Germinal center (tissue), 1 donor: ENCODE measurements around the gene SRGN.

ENCODE experiments used
- DNase-seq: peaks from one replicate; pipeline ENCODE4 v3.0.0; 2012; ENCODE audit warnings: mixed read lengths, low spot score

Gene SRGN

DNA sequence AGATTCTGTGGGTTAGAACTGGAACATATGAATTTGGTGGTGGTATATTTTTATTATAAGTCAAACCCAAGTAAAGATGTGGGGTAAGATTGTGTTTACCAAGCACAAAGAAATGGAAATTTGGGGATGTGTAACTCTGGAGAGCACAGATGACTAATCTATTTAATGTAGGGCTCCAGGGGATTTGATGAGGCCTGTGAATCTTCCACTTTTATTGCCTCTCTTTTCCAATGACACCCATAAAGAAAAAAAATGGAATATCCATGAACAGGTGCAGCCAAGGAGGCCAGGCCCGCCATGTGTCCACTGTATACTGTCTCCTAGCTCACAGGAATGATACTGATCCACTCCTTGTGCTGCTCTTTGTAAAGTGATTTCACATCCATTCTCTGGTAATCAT, 2.8 kb downstream of the SRGN start:
- no peak for DNase-seq

DNA sequence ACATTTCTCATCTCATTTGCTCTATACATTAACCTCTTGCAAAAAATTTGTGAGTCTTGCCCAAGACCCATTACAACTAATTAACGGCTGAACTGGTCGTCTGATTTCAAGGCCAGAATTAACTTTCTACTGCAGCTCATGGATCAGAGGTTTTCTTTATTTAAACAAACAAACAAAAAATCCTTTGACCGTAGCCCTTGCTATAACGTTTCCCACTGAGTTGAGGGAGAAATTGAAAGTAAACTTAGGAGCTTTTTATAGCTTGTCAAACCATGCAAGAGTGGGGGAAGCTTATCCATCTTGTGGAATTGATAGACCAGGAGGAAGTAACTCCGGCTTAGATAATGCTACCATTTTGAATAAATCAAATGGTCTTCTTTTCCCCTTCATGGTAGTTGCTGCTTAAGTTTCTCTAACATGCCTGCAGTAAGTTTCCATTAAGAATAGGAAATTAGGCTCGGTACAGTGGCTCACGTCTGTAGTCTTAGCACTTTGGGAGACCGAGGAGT, 3.3 kb downstream of the SRGN start:
- no peak for DNase-seq

DNA sequence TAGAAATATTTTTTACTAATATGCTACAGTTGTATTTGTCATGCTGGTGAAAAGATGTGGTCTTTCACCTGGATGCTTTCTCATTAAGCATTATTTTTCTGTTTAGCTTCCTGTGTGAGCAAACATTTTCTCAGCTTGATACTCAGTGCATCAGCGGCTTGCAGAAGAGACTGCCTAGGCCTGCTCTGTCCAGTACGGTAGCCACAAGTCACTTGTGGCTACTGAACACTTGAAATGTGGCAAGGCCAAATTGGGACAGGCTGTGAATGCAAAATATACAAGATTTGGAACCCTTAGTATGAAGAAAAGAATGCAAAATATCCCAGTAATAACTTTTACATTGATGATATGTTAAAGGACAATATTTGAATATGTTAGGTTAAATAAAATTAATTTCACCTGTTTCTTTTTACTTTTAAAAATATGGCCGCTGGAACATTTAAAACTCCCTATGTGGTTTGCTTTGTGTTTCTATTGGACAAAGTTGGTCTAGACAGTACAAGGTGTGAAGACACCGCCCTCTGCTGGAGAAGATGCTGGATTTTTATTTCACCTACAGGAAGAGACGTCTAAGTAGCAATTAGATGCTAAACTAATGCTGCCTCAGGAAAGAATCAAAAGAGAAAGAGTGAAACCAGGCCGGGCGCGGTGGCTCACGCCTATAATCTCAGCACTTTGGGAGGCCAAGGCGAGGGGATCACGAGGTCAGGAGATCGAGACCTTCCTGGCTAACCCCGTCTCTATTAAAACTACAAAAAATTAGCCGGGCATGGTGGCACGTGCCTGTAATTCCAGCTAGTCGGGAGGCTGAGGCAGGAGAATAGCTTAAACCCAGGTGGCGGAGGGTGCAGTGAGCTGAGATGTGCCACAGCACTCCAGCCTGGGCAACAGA, 5.3 kb downstream of the SRGN start:
- DNase-seq = peak; percentile 76

DNA sequence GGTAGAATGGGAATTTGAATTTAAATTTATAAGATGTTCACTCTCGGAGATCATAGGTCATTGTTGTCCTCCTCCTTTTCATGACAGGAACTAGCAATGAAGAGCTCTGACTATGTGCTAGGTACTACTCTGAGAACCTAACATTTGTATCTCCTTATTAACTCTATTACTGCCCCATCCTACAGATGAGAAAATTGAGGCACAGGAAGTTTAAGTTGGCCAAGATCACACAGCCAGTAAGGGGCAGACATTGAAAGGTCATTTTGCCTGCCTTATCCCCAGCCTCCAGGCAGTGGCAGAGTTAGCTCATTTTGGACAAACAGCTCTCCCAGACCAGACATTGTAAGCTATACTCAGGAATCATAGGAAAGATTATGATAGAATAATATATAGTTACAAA, 6.0 kb downstream of the SRGN start:
- DNase-seq = no peak

DNA sequence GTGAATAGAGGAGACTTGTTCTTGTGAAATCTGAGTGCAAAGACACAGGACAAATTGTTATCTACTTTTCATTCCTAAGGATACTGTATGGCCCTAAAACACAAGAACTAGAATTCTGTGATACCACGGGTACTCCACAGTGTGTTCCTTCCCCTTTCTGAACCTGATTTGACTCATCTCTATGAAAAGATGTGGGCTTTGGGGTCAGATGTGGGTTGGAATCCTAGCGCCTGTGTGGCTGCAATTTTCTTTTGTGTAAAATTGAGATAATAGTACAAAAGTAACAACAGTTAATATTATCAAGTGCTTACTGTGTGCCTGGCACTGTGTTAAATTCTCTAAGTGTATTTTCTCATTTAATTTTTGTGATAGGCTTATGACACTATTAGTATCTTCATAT, 8.1 kb downstream of the SRGN start:
- DNase-seq = no peak

DNA sequence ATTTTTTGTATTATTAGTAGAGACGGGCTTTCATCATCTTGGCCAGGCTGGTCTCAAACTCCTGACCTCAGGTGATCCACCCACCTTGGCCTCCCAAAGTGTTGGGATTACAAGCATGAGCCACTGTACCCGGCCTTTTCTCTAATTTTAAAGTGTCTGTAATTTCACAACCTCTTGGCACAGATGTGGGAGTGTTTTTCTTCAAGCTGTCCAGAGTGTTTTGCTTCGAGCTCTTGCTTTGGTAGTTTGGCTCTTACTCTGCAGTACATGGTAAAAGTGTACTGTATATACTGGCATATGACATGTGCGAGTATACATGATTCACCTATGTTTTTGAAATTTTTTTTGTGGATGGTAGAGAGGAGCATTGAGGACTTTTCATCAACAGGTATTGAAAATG, 9.8 kb downstream of the SRGN start:
- no peak for DNase-seq

DNA sequence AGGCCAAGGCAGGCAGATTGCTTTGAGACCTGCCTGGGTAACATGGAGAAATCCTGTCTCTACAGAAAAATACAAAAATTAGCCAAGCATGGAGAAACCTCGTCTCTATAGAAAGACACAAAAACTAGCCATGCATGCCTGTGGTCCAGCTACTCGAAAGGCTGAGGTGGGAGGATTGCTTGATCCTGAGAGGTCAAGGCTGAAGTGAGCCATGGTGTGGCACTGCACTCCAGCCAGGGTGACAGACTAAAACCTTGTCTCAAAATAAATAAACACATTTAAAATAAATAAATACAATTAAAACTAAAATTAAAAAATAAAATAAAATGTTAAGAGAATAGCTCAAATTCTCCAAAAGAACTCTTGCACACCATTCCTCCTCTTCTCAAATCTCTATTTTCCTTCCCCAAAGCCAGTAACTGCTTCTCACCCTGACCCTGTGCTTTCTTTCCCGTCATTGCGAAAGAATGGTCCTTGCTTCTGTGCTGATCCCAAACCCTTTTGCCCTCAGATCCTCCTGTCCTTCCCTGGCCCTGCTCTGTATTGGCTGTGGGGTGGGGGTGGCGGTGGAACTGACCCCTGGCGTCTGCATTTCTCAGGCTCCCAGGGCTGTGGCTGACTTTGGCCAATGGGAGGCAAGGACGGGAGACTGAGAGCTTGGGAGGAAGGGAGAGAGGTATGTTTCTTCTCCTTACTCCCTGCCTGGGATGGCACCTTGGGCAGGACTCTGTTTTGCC, 12.4 kb downstream of the SRGN start:
- DNase-seq = no peak

DNA sequence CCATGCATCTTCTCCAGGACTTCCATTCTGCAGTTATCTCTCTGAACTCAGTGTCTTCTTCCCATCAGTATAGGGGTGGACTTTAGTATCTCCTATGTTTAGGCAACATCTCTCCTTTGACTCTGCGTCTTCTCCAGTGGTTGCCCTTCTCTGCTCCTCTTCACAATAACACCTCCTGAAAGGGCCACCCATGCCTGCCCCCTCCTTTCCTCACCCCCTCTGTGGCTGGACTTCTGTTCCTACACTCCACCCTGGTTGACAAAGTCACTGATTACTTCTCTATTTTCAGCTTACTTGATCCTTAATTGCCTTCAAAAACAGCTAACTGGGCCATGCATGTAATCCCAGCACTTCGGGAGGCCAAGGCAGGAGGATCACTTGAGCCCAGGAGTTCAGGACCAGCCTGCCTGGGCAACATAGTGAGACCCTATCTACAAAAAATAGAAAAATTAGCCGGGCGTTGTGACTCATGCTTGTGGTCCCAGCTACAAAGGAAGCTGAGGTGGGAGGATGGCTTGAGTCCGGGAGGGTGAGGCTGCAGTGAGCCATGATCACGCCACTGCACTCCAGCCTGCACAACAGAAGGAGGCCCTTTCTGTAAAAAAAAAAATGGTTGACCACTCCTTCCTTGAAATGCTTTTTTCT, 13.7 kb downstream of the SRGN start:
- DNase-seq = no peak

DNA sequence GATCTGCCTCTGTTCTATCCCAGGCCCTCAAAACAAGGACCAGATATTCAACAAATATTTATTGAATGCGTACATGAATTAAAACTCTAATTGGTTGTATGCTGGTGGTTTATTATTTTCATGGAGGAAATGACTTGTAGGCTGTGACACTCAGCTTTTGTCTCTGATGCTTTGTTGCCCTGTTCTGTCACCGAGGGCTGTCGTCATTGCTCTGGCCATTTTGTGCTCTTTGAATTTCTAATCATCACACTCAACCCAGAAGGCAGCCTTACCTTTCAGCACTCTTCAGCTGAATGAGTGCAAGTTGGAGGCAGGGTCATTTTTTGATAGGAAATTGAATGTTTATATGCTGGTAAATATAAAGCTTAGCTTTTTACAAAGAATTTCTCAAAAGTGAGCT, 14.5 kb downstream of the SRGN start:
- DNase-seq = no peak

DNA sequence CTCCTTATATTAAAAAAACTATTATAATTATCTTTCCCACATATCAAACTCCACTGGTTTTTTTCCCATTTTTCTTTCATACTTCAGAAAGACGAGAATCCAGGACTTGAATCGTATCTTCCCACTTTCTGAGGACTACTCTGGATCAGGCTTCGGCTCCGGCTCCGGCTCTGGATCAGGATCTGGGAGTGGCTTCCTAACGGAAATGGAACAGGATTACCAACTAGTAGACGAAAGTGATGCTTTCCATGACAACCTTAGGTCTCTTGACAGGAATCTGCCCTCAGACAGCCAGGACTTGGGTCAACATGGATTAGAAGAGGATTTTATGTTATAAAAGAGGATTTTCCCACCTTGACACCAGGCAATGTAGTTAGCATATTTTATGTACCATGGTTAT, 15.9 kb downstream of the SRGN start:
- no peak for DNase-seq

DNA sequence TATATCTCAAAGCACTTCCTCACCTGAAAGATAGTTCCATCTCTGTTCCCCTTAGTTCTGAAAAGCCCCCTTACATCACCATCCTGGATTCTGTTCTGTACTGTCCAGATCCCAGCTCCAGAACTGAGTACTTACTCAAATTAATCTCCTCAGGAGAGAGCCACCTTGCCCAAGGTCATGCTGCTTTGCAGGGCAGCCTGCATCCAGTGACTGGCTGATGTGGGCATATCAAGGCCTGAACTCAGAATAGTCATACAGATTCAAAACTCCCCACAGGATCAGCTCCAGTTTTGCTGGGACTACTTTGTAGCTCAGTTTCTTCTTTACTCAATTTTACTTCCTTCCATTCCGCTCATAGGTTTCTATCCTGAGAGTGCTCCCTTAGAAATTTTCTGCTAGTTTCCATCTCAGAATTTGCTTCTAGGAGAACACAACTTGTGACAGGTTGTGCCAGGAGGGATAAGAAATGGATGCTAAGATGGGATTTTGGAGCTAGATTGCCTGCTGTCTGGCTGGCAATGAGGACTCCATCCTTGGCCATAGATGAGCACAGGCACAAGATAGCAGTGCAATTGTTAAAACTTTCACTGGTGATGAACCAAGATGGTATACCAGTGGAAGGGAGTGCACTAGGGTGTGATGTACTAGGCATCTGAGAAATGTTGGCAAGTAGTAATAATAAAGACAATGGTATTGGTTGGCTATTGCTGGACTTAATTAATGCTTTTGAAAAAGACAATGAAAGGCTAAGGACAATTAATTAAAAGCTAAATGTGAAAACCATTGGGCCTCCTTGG, 17.3 kb downstream of the SRGN start:
- DNase-seq = no peak

DNA sequence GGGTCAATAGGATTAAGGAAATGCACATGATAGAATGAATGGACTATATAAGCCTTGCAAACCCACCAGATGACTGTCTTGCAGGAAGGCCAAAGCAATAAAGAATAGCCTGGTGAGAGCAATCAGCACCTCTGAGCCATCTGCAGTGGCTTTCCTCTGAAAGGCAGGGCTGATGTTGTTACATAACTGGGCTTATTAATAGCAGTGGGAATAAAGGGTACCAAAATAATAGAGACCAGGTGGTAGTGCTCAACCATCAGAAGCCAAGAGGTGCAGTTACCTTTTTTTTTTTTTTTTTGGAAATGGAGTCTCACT, 19.2 kb downstream of the SRGN start:
- no peak for DNase-seq

DNA sequence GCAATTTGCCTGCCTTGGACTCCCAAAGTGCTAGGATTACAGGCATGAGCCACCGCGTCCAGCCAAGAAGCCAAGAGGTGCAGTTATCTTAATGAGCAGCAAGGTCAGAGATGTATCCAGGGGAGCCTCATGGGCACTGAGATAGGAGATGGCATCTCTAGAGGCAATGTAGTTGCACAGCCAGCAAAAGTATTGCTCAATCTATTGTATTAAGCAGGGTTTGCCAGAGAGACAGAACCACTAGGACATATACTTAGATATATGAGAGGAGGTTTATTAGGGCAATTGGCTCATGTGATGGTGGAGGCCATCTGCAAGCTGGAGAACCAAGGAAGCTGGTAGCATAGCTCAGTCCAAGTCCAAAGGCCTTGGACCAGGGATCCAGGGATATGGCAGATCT, 19.8 kb downstream of the SRGN start:
- DNase-seq = no peak

DNA sequence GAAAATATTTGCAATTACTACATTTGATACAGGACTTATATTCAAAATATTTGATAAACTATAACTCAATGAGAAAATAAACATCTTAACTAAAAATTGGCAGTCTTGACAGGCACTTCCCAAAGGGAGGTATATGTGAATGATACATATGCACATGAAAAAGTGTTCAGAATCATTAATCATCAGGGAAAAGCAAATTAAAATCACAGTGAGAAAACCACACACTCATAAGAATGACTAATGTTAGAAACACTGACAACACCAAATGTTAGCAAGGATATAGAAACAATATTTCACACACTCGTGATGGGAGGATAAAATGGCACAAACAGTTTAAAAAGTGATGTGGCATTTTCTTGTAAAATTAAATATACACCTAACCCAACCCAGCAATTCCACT, 32.0 kb downstream of the SRGN start:
- DNase-seq = no peak

DNA sequence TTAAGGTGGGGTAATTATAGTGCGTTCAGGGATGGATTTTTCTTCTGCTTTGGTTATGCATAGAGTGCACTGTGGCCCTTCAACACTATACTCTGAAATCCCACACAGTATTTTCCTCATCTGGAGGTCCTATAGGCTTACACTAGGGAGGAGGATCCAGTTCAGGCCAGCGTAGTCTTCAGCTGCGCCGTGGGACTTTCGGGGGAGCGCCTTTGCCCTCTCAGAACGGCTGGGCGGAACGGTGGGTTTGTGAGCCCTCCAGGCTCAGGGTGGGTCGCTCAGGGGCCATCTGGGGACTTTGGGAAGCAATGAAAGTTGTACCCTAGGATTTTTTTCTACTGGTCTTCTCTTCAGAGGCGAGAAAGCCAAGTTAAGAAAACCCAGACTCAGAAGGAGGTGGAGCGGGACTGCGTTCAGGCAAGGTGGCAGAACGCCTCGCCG, 35.4 kb downstream of the SRGN start:
- no peak for DNase-seq

DNA sequence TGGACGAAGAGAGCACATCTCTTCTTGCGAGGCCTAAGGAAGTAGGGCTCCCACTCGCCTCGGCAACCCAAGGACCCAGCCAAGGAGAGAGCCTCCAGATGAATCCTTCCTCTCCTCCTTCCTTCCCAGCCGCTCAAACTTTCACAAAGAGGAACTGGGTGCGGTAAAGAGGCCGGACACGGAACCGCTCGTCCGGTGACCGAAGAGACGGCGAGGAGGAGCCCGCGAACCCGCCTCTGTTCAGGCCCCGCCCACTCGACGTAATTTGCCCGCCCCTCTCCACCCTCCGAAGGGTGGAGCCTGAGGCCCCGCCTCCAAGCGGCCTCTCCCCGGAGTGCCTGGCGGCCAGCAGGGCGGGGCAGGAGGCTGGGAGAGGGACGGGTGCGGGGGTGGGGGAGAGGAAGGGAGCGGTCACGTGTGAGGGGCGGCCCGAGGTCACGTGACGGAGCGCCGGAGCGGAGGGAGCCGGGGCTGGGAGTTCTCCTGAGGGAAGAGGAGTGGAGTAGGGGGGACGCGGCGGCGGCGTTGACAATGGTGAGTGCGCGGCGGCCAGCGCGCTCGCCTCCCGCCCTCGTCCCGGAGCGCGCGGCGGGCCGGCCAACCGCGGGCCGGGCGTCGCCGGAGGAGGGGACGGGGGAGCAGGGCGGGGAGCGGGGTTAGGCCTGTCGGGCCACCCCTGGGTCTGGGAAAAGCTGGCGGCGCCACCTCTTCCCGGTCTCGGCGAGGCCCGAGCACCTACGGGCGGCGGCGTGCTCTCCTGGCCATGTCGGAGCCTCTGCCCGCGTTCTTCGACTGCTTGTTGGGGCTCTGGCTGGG, 36.1 kb downstream of the SRGN start, which contains the start of gene VPS26A:
Gene VPS26A (plus strand): TSS at position 432 of the 816 bp plus-strand sequence. CDS start 100 bp downstream, at position 532.
- peak; percentile 99 for DNase-seq

DNA sequence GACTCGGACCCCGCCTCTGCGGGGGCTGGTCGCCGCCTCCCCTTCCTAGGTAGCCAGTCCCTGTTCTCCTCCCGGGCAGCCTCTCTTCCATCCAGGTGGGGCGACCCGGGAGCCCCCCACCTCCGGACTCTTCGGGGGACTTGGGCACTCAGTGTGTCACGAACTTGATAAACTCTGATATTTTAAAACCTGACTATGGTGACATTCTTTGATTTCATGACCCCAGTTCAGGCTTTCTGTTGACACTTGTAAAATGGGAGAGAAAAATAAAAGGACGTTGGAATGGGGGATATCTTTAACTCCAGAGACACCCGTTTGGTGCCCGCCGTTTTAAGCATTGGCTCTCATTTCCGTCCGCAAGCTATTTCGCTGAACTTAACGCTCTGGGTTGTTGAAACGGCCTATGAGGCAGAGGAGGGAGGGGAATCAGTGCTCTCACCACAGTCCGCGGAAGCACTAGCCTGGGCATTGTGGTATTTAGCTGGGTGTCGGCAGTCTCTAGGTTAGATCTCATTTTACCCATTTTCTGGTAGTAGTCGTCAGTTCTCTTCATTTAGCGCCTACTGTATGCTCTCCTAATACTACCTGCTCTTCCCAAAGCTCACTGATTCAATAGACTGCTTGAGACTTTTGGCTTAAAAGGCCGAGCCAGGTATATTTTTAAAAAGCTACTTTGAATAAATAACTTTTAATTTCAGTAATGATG, 36.8 kb downstream of the SRGN start:
- peak; percentile 29 for DNase-seq

DNA sequence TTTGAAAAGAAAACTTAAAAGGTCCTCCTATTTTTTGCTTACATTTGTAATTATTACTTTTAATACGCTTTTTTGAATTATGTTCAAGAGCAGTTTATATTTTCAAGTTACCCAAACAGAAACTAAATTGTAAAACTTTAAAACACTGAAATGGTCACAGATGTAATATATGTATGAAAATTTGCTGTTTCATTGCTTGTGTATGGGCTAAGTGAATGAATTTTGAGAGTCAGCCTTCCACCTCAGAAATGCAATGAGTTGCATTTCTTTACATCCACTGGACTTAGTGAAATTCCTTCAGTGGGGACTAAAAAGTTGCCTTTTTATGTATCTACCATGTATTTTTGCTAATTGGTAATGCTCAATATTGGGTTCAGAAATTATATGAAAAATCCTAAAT, 37.7 kb downstream of the SRGN start:
- no peak for DNase-seq

DNA sequence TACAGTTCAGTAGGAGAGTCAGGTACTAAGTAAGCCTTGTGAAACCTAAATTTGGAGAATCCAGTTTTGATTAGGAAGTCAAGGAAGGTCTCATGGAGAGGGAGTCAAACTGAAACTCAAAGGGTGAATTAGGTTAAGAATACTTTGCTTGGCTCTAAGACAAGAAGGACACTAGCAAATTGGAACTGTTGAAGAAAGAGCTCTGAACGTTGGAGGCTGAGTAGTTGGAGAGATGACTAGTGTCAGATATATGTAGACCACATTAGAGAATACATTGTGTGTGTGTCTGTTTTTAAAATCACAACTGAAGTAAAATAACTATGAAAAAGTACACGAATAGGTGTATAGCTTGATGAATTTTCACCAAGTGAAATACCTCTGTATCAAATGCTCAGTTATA, 42.3 kb downstream of the SRGN start:
- no peak for DNase-seq

DNA sequence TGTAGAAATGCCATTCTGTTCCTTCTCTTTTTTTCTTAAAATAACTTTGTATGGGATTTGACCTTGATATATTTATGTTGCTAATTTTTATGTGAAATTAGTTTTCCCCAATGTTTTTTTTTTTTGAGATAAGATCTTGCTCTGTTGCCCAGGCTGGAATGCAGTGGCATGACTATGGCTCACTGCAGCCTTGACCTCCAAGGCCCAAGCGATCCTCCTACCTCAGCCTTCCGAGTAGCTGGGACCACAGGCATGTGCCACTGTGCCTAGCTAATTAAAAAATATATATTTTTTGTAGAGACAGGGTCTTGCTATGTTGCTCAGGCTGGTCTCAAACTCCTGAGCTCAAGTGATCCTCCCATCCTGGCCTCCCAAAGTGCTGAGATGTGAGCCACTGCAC, 52.1 kb downstream of the SRGN start:
- no peak for DNase-seq
